CD14-positive monocyte (primary cell): ENCODE results near the gene ANKLE1. TPM values are rescaled to one million over a fixed set of nuclear protein-coding genes. Genes with fewer than 3 reads are reported as not detected.

Experiments
- DNase-seq, 3 donors: peaks; one replicate each; pipeline ENCODE4 v3.0.0-alpha.2; 2011 to 2022
- H2AFZ ChIP-seq: 2 replicates; pipeline ENCODE4 v1.6.0; 2012; ENCODE audit warnings: mild to moderate bottlenecking, low read depth, low read length, inconsistent platforms; ENCODE audit not compliant: insufficient read depth, poor library complexity, severe bottlenecking
- H3K27ac ChIP-seq, 2 donors: 1 replicate in 1 of 2; 2 replicates in 1 of 2; pipeline ENCODE4 v1.5.1; 2012 to 2013; ENCODE audit warnings: low read length in 2 of 2, control low read depth in 1 of 2, inconsistent platforms in 1 of 2, low read depth in 1 of 2, mild to moderate bottlenecking in 1 of 2
- H3K27me3 ChIP-seq, 2 donors: one replicate each; pipeline versions ENCODE4 v1.6.0 to v1.6.1; 2011 to 2013; ENCODE audit warnings: low read length in 2 of 2; ENCODE audit not compliant: control insufficient read depth in 2 of 2, insufficient read depth in 2 of 2
- H3K36me3 ChIP-seq, 2 donors: replicated peaks in 1 of 2; 1 replicate in 1 of 2; 2 replicates in 1 of 2; pipeline versions ENCODE4 v1.5.1 to v1.6.1; 2012 to 2013; ENCODE audit warnings: low read length in 2 of 2, control low read depth in 1 of 2, inconsistent platforms in 1 of 2, mild to moderate bottlenecking in 1 of 2; ENCODE audit not compliant: insufficient read depth in 2 of 2, control insufficient read depth in 1 of 2
- H3K4me1 ChIP-seq, 2 donors: 1 replicate in 1 of 2; 2 replicates in 1 of 2; pipeline versions ENCODE4 v1.5.1 to v1.6.1; 2012 to 2013; ENCODE audit warnings: low read length in 2 of 2, control low read depth in 1 of 2, inconsistent platforms in 1 of 2, mild to moderate bottlenecking in 1 of 2, moderate library complexity in 1 of 2; ENCODE audit not compliant: insufficient read depth in 2 of 2, control insufficient read depth in 1 of 2
- H3K4me2 ChIP-seq: replicated peaks from 2 replicates; pipeline ENCODE3; 2012; ENCODE audit warnings: low read length, moderate library complexity, mild to moderate bottlenecking; ENCODE audit not compliant: poor library complexity, severe bottlenecking; ENCODE audit errors: extremely low read depth
- H3K4me3 ChIP-seq, 3 experiments: fragments of 200-600 bp in 1 of 3; sonication (generic) in 1 of 3; replicated peaks in 1 of 3; 1 replicate in 2 of 3; 2 replicates in 1 of 3; pipeline ENCODE4 v1.5.1; 2011 to 2013; ENCODE audit warnings: low read length in 3 of 3, mild to moderate bottlenecking in 3 of 3, control low read depth in 2 of 3, low read depth in 2 of 3, inconsistent platforms in 1 of 3, moderate library complexity in 1 of 3
- H3K79me2 ChIP-seq: 2 replicates; pipeline ENCODE4 v1.6.0; 2012; ENCODE audit warnings: mild to moderate bottlenecking, control low read depth, inconsistent platforms, low read length, moderate library complexity; ENCODE audit not compliant: insufficient read depth
- H3K9ac ChIP-seq: 2 replicates; pipeline ENCODE4 v1.6.0; 2017; ENCODE audit warnings: low read length, mild to moderate bottlenecking; ENCODE audit not compliant: insufficient read depth, poor library complexity, severe bottlenecking
- H3K9me3 ChIP-seq, 2 donors: replicated peaks in 1 of 2; 1 replicate in 1 of 2; 2 replicates in 1 of 2; pipeline versions ENCODE4 v1.5.1 to v1.6.1; 2012 to 2013; ENCODE audit warnings: low read length in 2 of 2, control low read depth in 1 of 2; ENCODE audit not compliant: control insufficient read depth in 1 of 2, insufficient read depth in 1 of 2
- H4K20me1 ChIP-seq: 2 replicates; pipeline ENCODE4 v1.6.0; 2012; ENCODE audit warnings: mild to moderate bottlenecking, low read length, control low read depth, moderate library complexity; ENCODE audit not compliant: insufficient read depth
- H3K27ac Mint-ChIP-seq, 7 donors: one replicate each; pipeline ENCODE4 v1.8.0; 2020; ENCODE audit warnings: mild to moderate bottlenecking in 7 of 7, mixed read lengths in 7 of 7, moderate library complexity in 6 of 7, inconsistent platforms in 2 of 7
- H3K27me3 Mint-ChIP-seq, 3 donors: one replicate each; pipeline ENCODE4 v1.8.0; 2021 to 2022; ENCODE audit warnings: low read depth in 3 of 3, mild to moderate bottlenecking in 3 of 3, mixed read lengths in 3 of 3, moderate library complexity in 3 of 3, inconsistent platforms in 1 of 3
- H3K36me3 Mint-ChIP-seq, 2 donors: one replicate each; pipeline ENCODE4 v1.8.0; 2020; ENCODE audit warnings: mixed read lengths in 2 of 2, inconsistent platforms in 1 of 2, mild to moderate bottlenecking in 1 of 2
- H3K4me1 Mint-ChIP-seq: one replicate; pipeline ENCODE4 v1.8.0; 2020; ENCODE audit warnings: mild to moderate bottlenecking, mixed read lengths
- H3K4me3 Mint-ChIP-seq, 2 donors: one replicate each; pipeline ENCODE4 v1.8.0; 2020; ENCODE audit warnings: mild to moderate bottlenecking in 2 of 2, mixed read lengths in 2 of 2, moderate library complexity in 1 of 2
- H3K9me3 Mint-ChIP-seq, 7 donors: one replicate each; pipeline ENCODE4 v1.8.0; 2020 to 2022; ENCODE audit warnings: mixed read lengths in 7 of 7, mild to moderate bottlenecking in 6 of 7, moderate library complexity in 6 of 7, inconsistent platforms in 2 of 7
- CTCF ChIP-seq: fragments of 200-600 bp; IDR thresholded peaks from one replicate; pipeline ENCODE4 v1.8.0; 2022; ENCODE audit warnings: antibody characterized with exemption, mild to moderate bottlenecking
- WGBS: methylation state at CpG from one replicate; pipeline ENCODE4 v1.1.5; 2013; ENCODE audit warnings: missing lambda C conversion rate; ENCODE audit not compliant: insufficient coverage; 5-methylcytosine and 5-hydroxymethylcytosine counted together
- intact Hi-C, 2 donors: fragments of 100-400 bp; cut with micrococcal nuclease; formaldehyde crosslinking; loops; one replicate each; pipeline versions ENCODE4 v1.15.0 to v1.15.1; 2023
- polyA plus RNA-seq, 3 donors: library from polyadenylated mRNA; depleted of rRNA in 1 of 3; unstranded in 2 of 3; stranded (reverse) in 1 of 3; fragments of 300-500 nt in 2 of 3; fragments of >200 nt in 1 of 3; fragmentation: Illumina TruSeq in 2 of 3; gene quantifications; 1 replicate in 2 of 3; 2 replicates in 1 of 3; pipeline ENCODE4 v1.2.3, GENCODE V29; 2012 to 2021

ANKLE1 gene
- polyA plus RNA-seq, 3 donors: 1.3 to 8.5 (median 2.2) TPM

GRCh38 chr19:17333611-17334413 lies 52.1 kb downstream of the ANKLE1 start:
- TF ChIP-seq CTCF: no peak
- peak overlapping the region in 1 of 2 donors; percentile 65 for H3K27ac ChIP-seq
- peak overlapping the region; percentile 72 for H3K9ac ChIP-seq
- DNase-seq: peak; percentile 69 to 79 (median 77)
- H2AFZ ChIP-seq: peak overlapping the region; percentile 96
- 36% methylated on average over 52 of the region's 52 CpGs for WGBS
- H3K4me1 ChIP-seq: peaks cover 50 to 66% of the 10 kb centered on the region in 2 donors
- H3K4me1 Mint-ChIP-seq: peaks cover 42% of the 10 kb centered on the region
- peak overlapping the region; percentile 98 for H3K4me2 ChIP-seq
- peaks cover 16% of the 10 kb centered on the region for H3K79me2 ChIP-seq
- H3K4me3 ChIP-seq: peak overlapping the region; percentile 49 to 93 (median 69)
- peak overlapping the region; percentile 84 to 90 for H3K4me3 Mint-ChIP-seq
- peaks cover 22 to 31% of the 10 kb centered on the region in 2 donors for H3K36me3 Mint-ChIP-seq
- peak overlapping the region; percentile 45 to 89 (median 82) for H3K27ac Mint-ChIP-seq
- H4K20me1 ChIP-seq: peaks cover 23% of the 10 kb centered on the region
- peaks cover 19 to 26% (median 20%) of the 10 kb centered on the region in 3 donors for H3K27me3 Mint-ChIP-seq
- H3K36me3 ChIP-seq: peaks cover 0 to 3% of the 10 kb centered on the region in 2 donors
- peaks cover 10 to 20% of the 10 kb centered on the region in 2 donors for H3K27me3 ChIP-seq
- intact Hi-C loops: no loop called here
- H3K9me3 Mint-ChIP-seq: peaks cover 0 to 13% (median 8%) of the 10 kb centered on the region in 7 donors
- peaks cover 0 to 12% of the 10 kb centered on the region in 2 donors for H3K9me3 ChIP-seq
